PFSK-1 (cell line): ENCODE measurements around the gene TMC1.

Experiments
- FOXP2 ChIP-seq: optimal IDR thresholded peaks from 2 replicates; pipeline ENCODE3; 2011; ENCODE audit warnings: borderline replicate concordance, control low read depth, inconsistent platforms; ENCODE audit not compliant: insufficient read depth; ENCODE audit errors: extremely low read length, extremely low read depth
- POLR2AphosphoS5 ChIP-seq: IDR thresholded peaks from 2 replicates; pipeline ENCODE4 v1.6.1; 2012; ENCODE audit warnings: low read depth, mild to moderate bottlenecking, control low read depth, low read length, moderate library complexity
- REST ChIP-seq, 2 experiments: IDR thresholded peaks; 2 replicates each; pipeline versions ENCODE4 v1.6.1 to v1.8.0; 2011 to 2012; ENCODE audit warnings: low read depth in 2 of 2, low read length in 2 of 2, control low read depth in 1 of 2, inconsistent platforms in 1 of 2, mild to moderate bottlenecking in 1 of 2, moderate library complexity in 1 of 2; ENCODE audit not compliant: insufficient read depth in 1 of 2
- SIN3A ChIP-seq: IDR thresholded peaks from 2 replicates; pipeline ENCODE4 v1.6.1; 2012; ENCODE audit warnings: mild to moderate bottlenecking, low read length, moderate library complexity, borderline replicate concordance; ENCODE audit not compliant: insufficient read depth
- TAF1 ChIP-seq: IDR thresholded peaks from 2 replicates; pipeline ENCODE4 v1.6.1; 2012; ENCODE audit warnings: low read length, control low read depth, borderline replicate concordance; ENCODE audit not compliant: insufficient read depth

Gene TMC1

GRCh38 chr9:72579880-72580550 is 58.6 kb downstream of the TMC1 start:
- TF ChIP-seq POLR2AphosphoS5 (no peak), SIN3A (no peak), REST (IDR thresholded peaks at IDR 0.05; ENCODE audit: insufficient read depth in 1 of 2, low read depth in 2 of 2, low read length in 2 of 2) (no peak), TAF1 (no peak), FOXP2 (no peak)

- TF ChIP-seq REST (IDR thresholded peaks at IDR 0.05; ENCODE audit: insufficient read depth in 1 of 2, low read depth in 2 of 2, low read length in 2 of 2) (no peak), FOXP2 (no peak), POLR2AphosphoS5 (no peak), TAF1 (no peak), SIN3A (no peak)
Observed at GRCh38 chr9:72581694-72582093, 60.3 kb downstream of the TMC1 start.

GRCh38 chr9:72583370-72583769 is 62.0 kb downstream of the TMC1 start:
- TF ChIP-seq TAF1: no peak
- no peak for TF ChIP-seq REST (IDR thresholded peaks at IDR 0.05; ENCODE audit: insufficient read depth in 1 of 2, low read depth in 2 of 2, low read length in 2 of 2)
- no peak for TF ChIP-seq FOXP2
- TF ChIP-seq POLR2AphosphoS5: no peak
- no peak for TF ChIP-seq SIN3A

- TF ChIP-seq REST (IDR thresholded peaks at IDR 0.05; ENCODE audit: insufficient read depth in 1 of 2, low read depth in 2 of 2, low read length in 2 of 2) (no peak), FOXP2 (peak; percentile 31), POLR2AphosphoS5 (no peak), SIN3A (no peak), TAF1 (no peak)
Observed at GRCh38 chr9:72586388-72587130, 65.2 kb downstream of the TMC1 start.
